HG03575 (cell line): ENCODE results near the gene GPR62.
A peak's percentile ranks its signal among the peaks of the same experiment; 100 is the strongest.

Experiments used
- ATAC-seq: cut with Tn5 transposase; IDR thresholded peaks from one replicate; pipeline ENCODE4 v1.9.1; 2021; ENCODE audit not compliant: unreplicated experiment, insufficient number of reproducible peaks, low FRiP score; ENCODE audit errors: extremely low read depth

Gene GPR62

DNA sequence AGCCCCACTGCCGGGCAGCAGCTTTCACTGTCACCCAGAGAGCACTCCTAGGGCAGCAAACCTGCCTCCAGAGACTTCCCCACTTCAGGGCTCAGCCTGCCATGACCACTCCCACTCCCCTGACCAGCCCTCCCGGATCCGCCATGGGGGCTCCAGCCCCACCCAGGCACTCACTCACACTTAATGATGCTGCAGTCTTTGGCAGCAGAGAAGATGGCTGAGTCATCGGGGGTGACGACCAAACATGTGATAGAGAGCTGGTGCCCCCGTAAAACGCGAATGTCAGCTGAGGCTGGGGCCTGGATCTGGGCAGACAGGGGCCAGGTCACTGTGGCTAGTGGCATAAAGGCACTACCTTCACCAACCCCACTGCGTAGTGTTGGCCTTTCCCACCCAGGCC lies 18.2 kb upstream of the GPR62 start:
- ATAC-seq, result no peak

DNA sequence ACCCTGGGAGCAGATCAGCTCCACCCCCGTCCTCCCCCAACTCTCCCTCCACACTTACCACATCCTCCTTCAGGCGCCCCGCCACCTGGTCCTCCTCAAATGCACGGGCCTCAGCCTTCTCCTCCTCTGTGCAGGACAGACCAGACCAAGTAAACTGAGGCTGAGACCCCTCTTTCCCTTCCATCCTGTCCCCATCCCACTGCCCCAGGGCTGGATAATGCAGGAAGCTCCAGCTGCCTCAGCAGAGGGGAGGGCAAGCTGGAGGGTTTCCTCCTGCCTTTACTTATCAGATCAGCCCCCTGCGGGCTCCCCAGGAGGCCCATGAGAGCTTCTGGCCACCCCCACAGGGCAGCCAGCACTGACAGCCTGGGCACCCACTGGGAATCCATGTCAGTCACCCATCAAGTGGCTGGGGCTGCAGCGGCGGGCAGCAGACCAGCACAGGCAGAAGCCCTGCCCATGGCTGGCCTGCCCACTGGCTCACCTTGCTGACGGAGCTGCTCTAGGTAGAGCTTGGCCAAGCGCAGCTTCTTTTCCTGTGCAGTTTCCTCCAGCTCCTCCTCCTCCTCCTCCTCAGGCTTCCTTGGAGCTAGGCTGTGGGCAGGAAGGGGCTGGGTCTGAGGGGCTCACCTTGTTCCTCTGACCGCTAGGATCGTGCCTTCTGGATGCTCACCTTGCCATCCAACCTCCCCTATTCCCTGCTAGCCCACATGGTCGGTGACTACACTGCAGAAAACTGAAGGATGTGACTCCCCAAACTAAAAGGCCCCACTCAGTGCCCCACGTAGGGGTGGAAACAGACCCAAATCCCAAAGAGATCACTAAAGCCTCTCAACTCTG lies 17.4 kb upstream of the GPR62 start:
- no peak for ATAC-seq

DNA sequence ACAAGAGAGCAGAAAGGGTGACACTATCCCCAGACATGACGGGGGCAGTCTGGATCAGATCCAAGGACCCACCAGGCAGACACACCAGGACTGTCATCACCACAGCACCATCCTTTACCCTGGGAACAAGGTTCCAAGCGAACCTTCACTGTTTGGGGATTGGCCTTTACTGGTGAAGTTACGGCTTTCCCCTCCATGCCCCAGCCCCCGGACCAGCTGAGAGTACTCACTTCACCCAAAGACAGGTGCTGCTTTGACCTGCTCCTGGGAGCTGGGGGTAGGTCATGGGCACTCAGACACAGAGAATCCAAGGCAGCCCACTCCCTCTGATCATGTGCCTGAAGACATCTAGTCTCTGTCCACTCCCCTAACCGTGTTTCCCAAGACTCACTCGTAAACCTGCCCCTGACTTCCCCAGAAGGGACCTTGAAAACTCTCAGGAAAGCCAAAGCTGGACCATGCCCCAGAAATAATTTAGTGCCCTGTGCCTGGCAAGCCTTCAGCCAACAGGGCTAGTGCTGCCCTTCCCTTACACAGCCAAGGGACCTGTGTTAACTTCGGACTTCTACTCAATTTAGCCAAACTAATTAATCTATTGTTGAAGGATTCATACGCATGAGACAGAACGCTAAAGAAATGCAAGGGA lies 16.3 kb upstream of the GPR62 start:
- ATAC-seq, result no peak

DNA sequence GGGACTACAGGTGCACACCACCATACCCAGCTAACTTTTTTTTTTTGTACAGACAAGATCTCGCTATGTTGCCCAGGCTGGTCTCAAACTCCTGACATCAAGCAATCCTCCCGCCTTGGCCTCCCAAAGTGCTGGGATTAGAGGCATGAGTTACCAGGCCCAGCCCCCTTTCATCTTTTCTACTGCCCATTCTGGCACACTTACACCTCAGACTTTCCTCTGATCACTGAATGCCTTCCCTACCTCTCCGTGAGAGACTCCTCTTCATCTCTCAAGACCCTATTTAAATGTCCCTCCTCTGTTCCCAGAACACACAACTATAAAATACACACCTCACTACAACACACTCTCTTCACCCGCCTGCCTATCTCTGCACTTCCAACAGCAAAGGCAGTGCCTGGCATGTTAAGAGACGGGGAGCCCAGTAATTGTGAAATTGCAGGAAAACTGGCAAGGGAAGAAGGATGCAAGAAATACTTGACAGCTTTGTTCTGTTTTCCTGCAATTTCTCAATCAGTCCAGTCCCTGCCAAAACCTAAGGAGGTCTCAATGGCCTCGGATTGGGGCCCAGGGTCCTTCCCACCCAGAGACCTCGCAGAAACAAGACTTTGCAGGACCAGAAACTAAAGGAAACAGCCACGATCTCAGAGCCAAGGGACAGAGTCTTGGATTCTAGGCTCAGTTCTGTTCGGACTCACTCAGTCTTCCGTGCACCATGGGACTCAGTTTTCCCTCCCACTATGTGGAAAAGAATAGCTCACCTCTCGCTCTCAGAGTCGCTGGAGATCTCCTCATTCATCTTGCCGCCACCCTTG lies 14.3 kb upstream of the GPR62 start:
- no peak for ATAC-seq

DNA sequence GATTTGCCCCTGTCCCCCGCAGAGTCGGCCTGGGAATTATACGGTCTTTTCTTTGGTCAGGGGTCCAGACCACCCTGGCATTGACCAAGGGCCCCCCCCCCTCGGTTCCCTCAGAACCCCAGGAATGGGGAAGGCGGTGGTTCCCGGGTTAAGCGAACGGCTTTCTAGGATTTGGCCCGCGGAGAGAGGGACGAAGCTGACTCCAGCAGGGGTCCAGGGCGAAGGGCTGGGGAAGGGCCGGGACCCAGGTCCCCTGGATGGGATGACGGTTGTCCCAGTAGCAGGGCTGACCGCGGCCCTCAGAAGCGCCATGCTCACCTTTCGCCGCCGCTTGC lies 13.8 kb upstream of the GPR62 start:
- no peak for ATAC-seq

DNA sequence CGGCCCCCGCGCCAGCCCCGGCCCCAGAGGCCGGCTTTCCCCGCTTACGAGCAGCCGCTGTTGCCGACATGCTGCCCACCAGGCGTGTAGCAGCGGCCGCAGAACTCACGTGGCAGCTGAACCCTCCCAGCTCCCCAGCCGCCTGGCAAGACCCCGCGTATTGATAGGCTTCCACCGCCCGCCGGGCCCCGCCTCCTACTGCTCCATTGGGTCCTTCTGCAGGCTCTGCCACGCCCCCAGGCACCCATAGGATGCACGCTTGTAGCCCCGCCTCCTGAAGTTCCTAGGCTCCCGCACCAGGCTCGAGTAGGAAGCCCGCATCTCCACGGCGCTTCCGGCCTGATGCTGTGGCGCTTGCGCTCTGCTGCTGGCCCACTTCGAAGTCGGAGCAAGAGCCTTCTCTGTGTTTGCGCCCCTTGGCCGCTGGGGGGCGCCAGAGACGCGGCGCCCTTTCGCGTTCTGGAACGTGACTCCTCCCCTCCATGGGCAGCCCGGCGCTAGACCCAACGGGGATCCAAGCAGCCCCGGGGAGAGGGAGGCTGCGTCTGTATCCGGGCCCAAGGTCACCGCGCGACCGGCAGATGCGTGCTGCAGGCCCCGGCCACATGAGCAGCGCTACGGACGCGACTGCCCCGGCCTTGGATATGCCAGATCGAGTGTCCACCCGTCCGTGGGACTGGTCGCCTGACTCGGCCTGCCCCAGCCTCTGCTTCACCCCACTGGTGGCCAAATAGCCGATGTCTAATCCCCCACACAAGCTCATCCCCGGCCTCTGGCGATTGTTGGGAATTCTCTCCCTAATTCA lies 13.2 kb upstream of the GPR62 start, which contains the start of the genes PARP3 and RRP9:
Gene PARP3 (plus strand): TSS at position 566 of the 805 bp plus-strand sequence. CDS start 993 bp downstream, outside the sequence.
Gene RRP9 (minus strand): TSS at position 107 of the 805 bp plus-strand sequence. CDS start 37 bp downstream, at position 70.
- ATAC-seq, result peak; percentile 67

DNA sequence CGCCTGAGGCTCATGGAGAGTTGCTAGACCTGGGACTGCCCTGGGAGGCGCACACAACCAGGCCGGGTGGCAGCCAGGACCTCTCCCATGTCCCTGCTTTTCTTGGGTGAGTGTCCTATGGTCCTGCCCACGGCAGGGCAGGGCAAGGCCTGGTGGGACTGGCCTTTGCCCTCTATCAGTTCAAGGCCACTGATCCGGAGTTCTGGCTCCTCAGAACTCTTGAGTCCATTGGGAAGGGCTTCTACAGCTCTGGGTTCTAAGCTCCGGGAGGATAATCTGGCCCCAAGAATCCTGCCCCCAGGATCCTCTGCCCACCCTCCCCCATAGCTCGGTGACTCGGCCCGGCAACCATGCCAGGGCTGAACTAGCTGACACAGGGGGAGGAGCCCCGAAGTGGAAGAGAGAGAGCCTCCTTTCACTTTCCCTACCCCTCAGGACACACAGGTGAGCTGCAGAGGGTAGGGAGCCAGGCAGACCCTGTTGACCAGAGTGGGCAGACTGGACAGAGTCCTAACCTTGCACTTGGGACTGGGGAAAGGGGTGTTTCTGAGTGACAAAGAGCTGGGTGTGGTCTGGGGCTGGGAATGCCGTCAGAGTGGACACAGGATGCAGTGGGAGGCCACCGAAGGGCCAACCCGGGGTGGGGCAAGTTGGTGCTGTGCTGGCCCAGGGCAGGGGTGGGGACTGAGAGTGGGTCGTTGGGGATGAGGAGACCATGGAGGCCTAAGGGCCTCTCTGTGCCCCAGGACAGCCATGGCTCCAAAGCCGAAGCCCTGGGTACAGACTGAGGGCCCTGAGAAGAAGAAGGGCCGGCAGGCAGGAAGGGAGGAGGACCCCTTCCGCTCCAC lies 12.4 kb upstream of the GPR62 start:
- no peak for ATAC-seq

DNA sequence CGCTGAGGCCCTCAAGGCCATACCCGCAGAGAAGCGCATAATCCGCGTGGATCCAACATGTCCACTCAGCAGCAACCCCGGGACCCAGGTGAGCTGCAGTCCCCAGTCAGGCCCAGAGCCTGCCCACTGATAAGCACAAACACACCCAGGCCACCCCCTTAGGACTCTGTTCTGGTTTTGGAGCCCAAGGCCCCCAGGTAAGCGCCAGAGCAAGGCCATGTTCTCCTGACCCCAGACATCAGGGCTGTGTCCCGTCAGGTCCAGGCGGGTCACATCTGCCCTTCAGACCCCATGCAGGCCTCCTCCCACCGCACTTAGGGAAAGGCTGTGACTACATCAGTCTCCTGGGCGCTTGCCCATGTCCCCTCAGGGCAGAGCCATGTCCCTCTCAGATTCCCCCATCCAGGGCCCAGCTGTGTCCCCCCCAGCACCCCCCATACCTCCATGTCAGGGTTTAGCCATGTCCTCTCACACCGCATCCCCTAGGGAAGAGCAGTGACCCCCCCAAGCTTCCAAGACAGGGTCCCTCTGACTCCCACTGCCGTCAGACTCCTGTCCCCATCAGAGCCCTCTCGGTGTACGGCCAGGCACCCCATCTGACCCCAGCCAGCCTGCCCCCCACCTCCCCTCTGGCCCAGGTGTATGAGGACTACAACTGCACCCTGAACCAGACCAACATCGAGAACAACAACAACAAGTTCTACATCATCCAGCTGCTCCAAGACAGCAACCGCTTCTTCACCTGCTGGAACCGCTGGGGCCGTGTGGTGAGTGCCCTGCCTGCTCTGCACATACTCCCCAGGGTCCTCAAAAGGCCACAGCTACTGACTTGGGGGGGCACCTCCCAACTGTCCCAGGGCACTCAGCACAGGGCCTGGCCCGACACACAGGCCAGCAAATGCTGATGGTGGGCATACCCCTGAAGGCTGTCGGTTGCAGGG lies 11.5 kb upstream of the GPR62 start:
- ATAC-seq, result no peak

DNA sequence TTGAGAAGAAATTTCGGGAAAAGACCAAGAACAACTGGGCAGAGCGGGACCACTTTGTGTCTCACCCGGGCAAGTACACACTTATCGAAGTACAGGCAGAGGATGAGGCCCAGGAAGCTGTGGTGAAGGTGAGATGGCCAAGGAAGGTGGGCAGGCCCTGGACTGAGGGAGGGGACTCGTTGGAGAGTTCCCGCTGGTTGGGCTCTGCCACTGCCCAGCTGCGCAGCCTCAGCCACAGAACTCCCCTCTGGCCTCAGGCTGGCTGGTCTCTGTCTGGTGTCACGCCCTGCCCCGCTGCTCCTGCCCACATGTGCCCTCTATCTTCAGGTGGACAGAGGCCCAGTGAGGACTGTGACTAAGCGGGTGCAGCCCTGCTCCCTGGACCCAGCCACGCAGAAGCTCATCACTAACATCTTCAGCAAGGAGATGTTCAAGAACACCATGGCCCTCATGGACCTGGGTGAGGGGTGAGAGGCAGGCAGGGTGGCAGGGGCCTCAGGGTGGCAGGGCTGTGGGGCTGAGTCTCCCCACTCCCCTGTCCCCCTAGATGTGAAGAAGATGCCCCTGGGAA lies 10.6 kb upstream of the GPR62 start:
- no peak for ATAC-seq

DNA sequence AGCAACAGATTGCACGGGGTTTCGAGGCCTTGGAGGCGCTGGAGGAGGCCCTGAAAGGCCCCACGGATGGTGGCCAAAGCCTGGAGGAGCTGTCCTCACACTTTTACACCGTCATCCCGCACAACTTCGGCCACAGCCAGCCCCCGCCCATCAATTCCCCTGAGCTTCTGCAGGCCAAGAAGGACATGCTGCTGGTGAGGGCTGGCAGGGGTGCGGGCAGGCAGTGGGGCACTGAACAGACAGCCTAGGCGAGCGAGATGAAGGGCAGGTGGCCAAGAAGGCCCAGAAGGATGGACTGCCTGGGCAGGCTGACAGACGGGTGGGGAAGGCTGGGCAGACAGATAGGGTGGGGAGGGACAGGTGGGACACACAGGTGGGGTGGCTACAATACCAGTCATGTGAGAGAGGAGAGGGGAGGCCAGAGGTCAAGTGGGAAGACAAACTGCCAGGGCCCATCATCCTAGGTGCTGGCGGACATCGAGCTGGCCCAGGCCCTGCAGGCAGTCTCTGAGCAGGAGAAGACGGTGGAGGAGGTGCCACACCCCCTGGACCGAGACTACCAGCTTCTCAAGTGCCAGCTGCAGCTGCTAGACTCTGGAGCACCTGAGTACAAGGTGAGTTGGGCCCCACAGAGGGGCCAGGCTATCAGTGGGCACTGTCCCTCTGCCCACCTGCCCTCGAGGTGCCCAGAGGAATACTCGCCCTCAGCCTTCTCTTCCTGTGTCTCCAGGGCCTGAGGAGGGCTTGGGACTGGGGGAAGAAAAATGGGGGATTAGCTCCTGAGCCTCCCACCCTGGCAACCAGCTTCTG lies 9.9 kb upstream of the GPR62 start:
- ATAC-seq, result no peak

DNA sequence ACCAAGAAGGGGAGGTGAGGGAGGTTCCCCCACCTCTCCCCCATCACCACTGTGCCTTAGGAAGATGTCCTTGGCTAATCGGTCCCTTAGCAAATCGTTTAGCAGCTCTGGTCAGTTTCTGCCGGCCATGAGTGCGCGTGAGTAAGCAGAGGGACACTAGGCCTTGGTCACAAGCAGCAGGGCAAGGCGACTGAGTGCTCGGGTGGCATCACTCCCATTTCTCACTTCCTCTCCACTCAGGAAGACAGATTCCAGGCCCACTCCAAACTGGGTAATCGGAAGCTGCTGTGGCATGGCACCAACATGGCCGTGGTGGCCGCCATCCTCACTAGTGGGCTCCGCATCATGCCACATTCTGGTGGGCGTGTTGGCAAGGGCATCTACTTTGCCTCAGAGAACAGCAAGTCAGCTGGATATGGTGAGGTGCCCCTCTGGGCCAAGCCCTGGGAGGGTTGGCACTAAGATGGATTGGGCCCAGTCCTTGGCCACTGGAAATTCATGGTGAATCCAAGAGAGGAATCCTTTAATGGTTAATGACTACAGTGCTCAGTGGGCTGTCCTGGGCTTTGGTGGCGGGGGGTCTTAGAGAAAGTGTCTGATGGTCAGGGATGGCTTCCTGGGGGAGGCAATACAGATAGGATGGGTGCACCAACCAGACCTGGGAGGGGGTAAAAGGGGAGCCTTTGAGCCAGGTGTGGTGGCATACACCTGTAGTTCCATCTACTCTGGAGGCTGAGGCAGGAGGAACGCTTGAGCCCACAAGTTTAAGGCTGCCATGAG lies 9.1 kb upstream of the GPR62 start:
- no peak for ATAC-seq

DNA sequence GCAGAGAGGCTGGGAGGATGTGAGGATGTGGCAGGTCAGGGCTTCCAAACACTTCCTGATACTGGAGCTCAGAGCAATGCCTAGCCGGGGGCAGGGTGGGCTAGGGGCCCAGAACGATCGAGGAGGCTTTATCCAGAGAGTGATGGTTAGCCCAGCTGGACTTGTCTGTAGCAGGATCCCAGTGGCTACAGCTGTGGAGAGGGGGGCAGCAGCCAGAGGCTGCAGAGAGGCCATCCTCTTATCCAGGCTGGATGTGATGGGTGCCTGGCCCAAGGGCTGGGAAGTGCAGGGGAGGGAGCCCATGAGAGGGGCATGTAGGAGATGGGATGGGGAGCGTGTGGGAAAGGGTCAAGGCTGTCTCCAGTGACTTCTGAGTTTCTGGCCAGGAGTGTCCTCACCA lies 8.4 kb upstream of the GPR62 start:
- ATAC-seq, result no peak

DNA sequence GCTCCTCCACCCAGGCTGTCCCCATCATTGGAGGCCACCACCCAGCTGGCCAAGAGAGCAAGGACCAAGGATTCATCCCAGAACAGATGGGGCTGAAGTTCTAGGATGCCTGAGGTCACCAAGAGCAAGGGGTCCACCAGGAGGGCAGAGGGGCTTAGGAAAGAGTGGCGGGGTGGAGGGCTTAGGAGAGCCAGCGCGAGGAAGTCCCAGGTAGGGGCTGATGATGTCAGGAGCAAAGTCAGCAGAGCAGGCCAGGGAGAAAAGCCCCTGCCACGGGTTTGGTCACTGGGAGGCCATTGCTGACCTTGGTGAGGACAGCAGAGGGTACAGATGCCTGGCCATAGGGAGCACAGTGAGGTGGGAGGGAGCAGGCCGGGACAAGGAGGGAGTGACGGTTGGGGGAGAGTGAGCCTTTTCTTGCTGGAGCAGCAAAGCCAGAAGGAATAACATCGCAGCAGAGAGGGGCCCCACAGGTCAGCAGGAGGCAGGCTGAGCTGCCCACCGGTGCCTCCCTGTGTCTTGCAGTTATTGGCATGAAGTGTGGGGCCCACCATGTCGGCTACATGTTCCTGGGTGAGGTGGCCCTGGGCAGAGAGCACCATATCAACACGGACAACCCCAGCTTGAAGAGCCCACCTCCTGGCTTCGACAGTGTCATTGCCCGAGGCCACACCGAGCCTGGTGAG lies 7.8 kb upstream of the GPR62 start:
- ATAC-seq, result no peak

DNA sequence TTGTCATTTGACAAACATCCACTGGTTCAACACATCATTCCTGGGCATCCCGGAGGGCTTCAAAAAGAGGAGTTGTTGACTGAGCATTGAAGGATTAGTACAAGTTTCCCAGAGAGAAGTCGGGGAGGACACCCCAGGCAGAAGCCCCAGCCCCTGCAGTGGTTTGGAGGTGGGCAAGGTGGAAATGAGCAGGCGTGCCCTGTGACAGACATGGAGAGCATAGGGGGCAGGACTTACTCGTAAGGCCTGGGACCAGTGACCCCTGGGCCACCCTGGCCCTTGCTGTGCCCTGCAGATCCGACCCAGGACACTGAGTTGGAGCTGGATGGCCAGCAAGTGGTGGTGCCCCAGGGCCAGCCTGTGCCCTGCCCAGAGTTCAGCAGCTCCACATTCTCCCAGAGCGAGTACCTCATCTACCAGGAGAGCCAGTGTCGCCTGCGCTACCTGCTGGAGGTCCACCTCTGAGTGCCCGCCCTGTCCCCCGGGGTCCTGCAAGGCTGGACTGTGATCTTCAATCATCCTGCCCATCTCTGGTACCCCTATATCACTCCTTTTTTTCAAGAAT lies 7.1 kb upstream of the GPR62 start:
- no peak for ATAC-seq
